Esophagus squamous epithelium (tissue), 5 donors: ENCODE results near the gene HSPA4. TPM values are rescaled to one million over a fixed set of nuclear protein-coding genes. Genes with fewer than 3 reads are reported as not detected.
A peak's percentile ranks its signal among the peaks of the same experiment; 100 is the strongest.
"Not testable (repeated sequence)": the region's sequence is repeated elsewhere in the genome, so short reads cannot be mapped to it uniquely, and the experiment has no call there.

Experiments used
- DNase-seq: peaks from one replicate; lab custom pipeline; 2025; lab: John Stamatoyannopoulos, UW
- H3K27ac ChIP-seq, 4 donors: fragments of 200-600 bp; sonication (generic); one replicate each; pipeline ENCODE4 v1.5.1; 2016 to 2019; ENCODE audit warnings: mild to moderate bottlenecking in 1 of 4
- H3K27me3 ChIP-seq, 4 donors: fragments of 200-600 bp; sonication (generic); 1 replicate in 3 of 4; 2 replicates in 1 of 4; pipeline versions ENCODE4 v1.5.1 to v1.6.0; 2017 to 2021; ENCODE audit warnings: antibody characterized with exemption in 1 of 4
- H3K36me3 ChIP-seq, 3 donors: fragments of 200-600 bp; sonication (generic); one replicate each; pipeline ENCODE4 v1.5.1; 2016 to 2019
- H3K4me1 ChIP-seq, 3 donors: fragments of 200-600 bp; sonication (generic); one replicate each; pipeline ENCODE4 v1.5.1; 2017 to 2019
- H3K4me3 ChIP-seq, 4 donors: fragments of 200-600 bp; sonication (generic); 1 replicate in 3 of 4; 2 replicates in 1 of 4; pipeline ENCODE4 v1.5.1; 2016 to 2019; ENCODE audit warnings: mild to moderate bottlenecking in 2 of 4, moderate library complexity in 1 of 4
- H3K9me3 ChIP-seq, 3 donors: fragments of 200-600 bp; sonication (generic); one replicate each; pipeline ENCODE4 v1.5.1; 2016 to 2019
- CTCF ChIP-seq, 6 experiments: fragments of 450-650 bp in 4 of 6; fragments of 200-600 bp in 2 of 6; sonication (generic) in 2 of 6; IDR thresholded peaks; one replicate each; pipeline ENCODE4 v1.5.1; 2016 to 2019; ENCODE audit warnings: antibody characterized with exemption in 6 of 6, mild to moderate bottlenecking in 4 of 6, moderate library complexity in 4 of 6
- POLR2A ChIP-seq, 4 donors: fragments of 450-650 bp; IDR thresholded peaks; one replicate each; pipeline ENCODE4 v1.6.1; 2017; ENCODE audit warnings: antibody characterized with exemption in 4 of 4, mild to moderate bottlenecking in 4 of 4, moderate library complexity in 3 of 4
- WGBS, 2 donors: methylation state at CpG; one replicate each; pipeline ENCODE4 v1.1.5; 2018; 5-methylcytosine and 5-hydroxymethylcytosine counted together
- intact Hi-C: fragments of 100-400 bp; cut with DNase I; formaldehyde crosslinking; loops from one replicate; pipeline ENCODE4 v1.15.0; 2022
- total RNA-seq, 4 donors: library from RNA; depleted of rRNA; stranded (reverse); fragments of >200 nt; gene quantifications; one replicate each; pipeline ENCODE4 v1.1.0, GENCODE V29; 2016
- donor health status: DM: yes; HTN: yes; CAD: no.

Gene HSPA4
- total RNA-seq: 10 to 100 TPM; 47.7 to 82.4 (median 67.3) TPM

DNA sequence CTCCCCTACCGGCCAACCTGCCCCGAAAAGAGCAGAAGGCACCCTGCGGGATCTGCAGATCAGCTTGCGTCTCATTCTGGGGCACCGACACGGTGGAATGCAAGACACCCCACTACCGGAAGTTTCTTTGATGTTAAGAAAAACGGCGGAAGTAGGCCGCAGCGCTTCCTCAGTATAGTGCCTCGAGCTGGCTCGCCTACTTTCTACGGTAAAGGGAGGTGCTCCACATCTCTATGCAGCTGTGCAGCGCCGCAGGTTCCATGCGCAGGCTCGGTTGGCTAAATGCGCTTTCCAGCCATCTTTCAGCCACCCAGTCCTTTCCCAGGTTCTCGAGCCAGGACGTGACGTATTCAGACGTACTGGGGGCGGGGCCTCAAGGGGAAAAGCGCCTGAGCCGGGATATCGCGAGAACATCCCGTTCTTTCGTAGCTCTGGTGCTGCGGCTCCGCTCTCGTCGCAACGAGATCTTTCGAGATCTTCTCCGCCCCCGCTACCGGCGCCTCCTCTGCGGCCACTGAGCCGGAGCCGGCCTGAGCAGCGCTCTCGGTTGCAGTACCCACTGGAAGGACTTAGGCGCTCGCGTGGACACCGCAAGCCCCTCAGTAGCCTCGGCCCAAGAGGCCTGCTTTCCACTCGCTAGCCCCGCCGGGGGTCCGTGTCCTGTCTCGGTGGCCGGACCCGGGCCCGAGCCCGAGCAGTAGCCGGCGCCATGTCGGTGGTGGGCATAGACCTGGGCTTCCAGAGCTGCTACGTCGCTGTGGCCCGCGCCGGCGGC, at the start of gene HSPA4:
Gene HSPA4, plus strand, starts transcription at position 472 of the 775 bp plus-strand sequence. Its CDS starts 238 bp downstream, at position 710.
- DNase-seq: peak; percentile 89
- no peaks in the 10 kb centered on the region for H3K27me3 ChIP-seq
- no peaks in the 10 kb centered on the region for H3K9me3 ChIP-seq
- peak in 3 of 6 experiments; percentile 3 to 10 (median 8) for TF ChIP-seq CTCF (IDR thresholded peaks at IDR 0.05)
- peak in 3 of 4 donors; percentile 91 to 98 (median 96) for TF ChIP-seq POLR2A (IDR thresholded peaks at IDR 0.05)
- H3K4me1 ChIP-seq: peaks cover 4 to 53% (median 26%) of the 10 kb centered on the region in 3 donors
- WGBS, 2 donors: 0% methylated on average over 8 of the region's 68 CpGs; no CpG with 5 or more reads in 1 of the 2 donors
- peak within 1 kb of the TSS; percentile 79 to 99 (median 90) for H3K4me3 ChIP-seq
- no peaks in the 10 kb centered on the region for H3K36me3 ChIP-seq
- peak within 1 kb of the TSS; percentile 98 to 100 (median 99) for H3K27ac ChIP-seq
- intact Hi-C loops: loop anchor here (10.0 kb wide), 1 partner anchor 87 kb away; the partner anchor contains the start of gene AFF4

- WGBS, 2 donors: 38 to 49% methylated on average over 1 of the region's 1 CpG
- intact Hi-C loops: no loop called here
- Histone ChIP-seq H3K4me3 (no peak overlapping the region), H3K4me1 (no peaks in the 10 kb centered on the region), H3K9me3 (no peaks in the 10 kb centered on the region), H3K27ac (no peak overlapping the region), H3K27me3 (no peaks in the 10 kb centered on the region), H3K36me3 (peaks cover 0 to 65% (median 11%) of the 10 kb centered on the region in 3 donors)
- DNase-seq: no peak
- TF ChIP-seq CTCF (IDR thresholded peaks at IDR 0.05) (no peak), POLR2A (IDR thresholded peaks at IDR 0.05) (no peak)
These were observed 45.2 kb upstream of the HSPA4 start for GRCh38 chr5:133006653-133007052.

GRCh38 chr5:133008455-133008854, 43.4 kb upstream of the HSPA4 start:
- H3K4me3 ChIP-seq, intact Hi-C loops, H3K4me1 ChIP-seq, DNase-seq, H3K27ac ChIP-seq, H3K27me3 ChIP-seq, H3K9me3 ChIP-seq: not testable (repeated sequence)
- peaks cover 0 to 51% (median 11%) of the 10 kb centered on the region in 3 donors for H3K36me3 ChIP-seq
- 83 to 96% methylated on average over 3 to 6 of the region's 6 CpGs for WGBS, 2 donors

GRCh38 chr5:133015466-133015865, 36.3 kb upstream of the HSPA4 start:
- Histone ChIP-seq H3K36me3 (peaks cover 0 to 46% (median 5%) of the 10 kb centered on the region in 3 donors), H3K4me3 (no peak overlapping the region), H3K9me3 (no peaks in the 10 kb centered on the region), H3K27me3 (no peaks in the 10 kb centered on the region), H3K4me1 (peaks cover 0 to 10% (median 4%) of the 10 kb centered on the region in 3 donors), H3K27ac (no peak overlapping the region)
- 71 to 83% methylated on average over 1 of the region's 1 CpG for WGBS, 2 donors
- no peak for DNase-seq
- TF ChIP-seq POLR2A (IDR thresholded peaks at IDR 0.05) (no peak), CTCF (IDR thresholded peaks at IDR 0.05) (no peak)
- intact Hi-C loops: no loop called here

DNA sequence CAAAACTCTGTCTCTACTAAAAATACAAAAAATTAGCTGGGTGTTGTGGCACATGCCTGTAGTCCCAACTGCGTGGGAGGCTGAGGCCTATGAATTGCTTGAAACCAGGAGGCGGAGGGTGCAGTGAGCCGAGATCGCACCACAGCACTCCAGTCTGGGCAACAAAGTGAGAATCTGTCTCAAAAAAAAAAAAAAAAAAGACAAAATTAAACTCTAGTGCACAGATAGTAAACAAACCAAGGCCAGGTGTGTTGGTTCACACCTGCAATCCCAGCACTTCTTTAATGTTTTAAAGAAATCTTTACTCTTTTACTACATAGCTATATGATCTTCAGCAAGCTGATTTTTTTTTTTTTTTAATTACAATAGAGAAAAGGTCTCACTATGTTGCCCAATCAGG, 33.8 kb upstream of the HSPA4 start:
- Histone ChIP-seq H3K4me3 (no peak overlapping the region), H3K27ac (no peak overlapping the region), H3K36me3 (peaks cover 4 to 61% (median 5%) of the 10 kb centered on the region in 3 donors), H3K27me3 (no peaks in the 10 kb centered on the region), H3K4me1 (peaks cover 0 to 10% (median 4%) of the 10 kb centered on the region in 3 donors), H3K9me3 (no peaks in the 10 kb centered on the region)
- TF ChIP-seq POLR2A (IDR thresholded peaks at IDR 0.05) (no peak), CTCF (IDR thresholded peaks at IDR 0.05) (no peak)
- WGBS, 2 donors: 85 to 93% methylated on average over 4 of the region's 4 CpGs
- intact Hi-C loops: no loop called here
- DNase-seq: no peak

GRCh38 chr5:133019471-133019870, 32.3 kb upstream of the HSPA4 start:
- DNase-seq, H3K27me3 ChIP-seq, H3K9me3 ChIP-seq, H3K4me3 ChIP-seq, H3K27ac ChIP-seq, intact Hi-C loops: not testable (repeated sequence)
- H3K4me1 ChIP-seq: peaks cover 0 to 16% (median 4%) of the 10 kb centered on the region in 3 donors
- H3K36me3 ChIP-seq: peaks cover 4 to 62% (median 5%) of the 10 kb centered on the region in 3 donors
- WGBS, 2 donors: 80 to 82% methylated on average over 7 of the region's 7 CpGs
